HG03469 (cell line): Measurements from ENCODE around the gene ZFHX2.
"Not testable (repeated sequence)": the region's sequence is repeated elsewhere in the genome, so short reads cannot be mapped to it uniquely, and the experiment has no call there.

Experiments
- ATAC-seq: cut with Tn5 transposase; IDR thresholded peaks from one replicate; pipeline ENCODE4 v1.9.1; 2021; ENCODE audit warnings: mild to moderate bottlenecking, moderate library complexity, moderate number of reproducible peaks; ENCODE audit not compliant: unreplicated experiment

The ZFHX2 gene

DNA sequence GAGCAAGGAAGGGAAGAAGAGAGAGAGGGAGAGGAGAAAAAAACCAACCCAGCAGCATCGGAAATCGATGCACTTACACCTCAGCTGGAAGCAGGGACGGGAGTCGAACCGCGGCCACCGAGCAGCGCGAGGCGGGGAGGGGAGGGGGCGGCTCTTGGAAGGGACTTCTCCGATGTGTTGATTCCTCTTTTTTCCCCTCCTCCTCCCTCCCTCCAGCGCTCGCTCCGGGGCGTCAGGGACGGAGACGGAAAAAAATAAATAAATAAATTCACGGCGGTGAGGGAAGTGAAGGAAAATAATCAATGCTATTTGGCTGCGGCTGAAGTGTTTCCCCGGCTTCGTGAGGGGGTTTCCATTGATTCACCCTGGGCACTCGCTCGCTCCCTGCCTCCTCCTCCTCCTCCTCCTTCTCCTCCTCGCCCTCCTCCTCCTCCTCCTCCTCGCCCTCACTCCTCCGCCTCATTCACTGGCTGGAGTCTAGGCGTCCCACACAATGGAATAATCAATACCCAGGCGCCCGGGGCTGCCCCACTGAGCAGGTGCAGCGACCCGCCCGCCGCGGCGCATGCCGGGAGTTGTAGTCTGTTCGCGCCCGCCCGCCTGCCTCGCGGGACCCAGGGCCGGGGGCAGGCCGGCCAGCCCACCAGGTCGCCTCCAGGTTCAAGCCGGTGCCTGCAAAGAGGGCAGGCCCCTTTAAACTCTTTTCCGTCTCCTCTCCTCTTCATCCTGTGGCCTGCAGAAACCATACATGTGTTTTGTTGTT, at the start of gene ZFHX2:
ZFHX2 (minus strand) TSS at position 500 of the 763 bp plus-strand sequence. CDS start 16,440 bp downstream, outside the sequence.
- peak; percentile 39 for ATAC-seq

DNA sequence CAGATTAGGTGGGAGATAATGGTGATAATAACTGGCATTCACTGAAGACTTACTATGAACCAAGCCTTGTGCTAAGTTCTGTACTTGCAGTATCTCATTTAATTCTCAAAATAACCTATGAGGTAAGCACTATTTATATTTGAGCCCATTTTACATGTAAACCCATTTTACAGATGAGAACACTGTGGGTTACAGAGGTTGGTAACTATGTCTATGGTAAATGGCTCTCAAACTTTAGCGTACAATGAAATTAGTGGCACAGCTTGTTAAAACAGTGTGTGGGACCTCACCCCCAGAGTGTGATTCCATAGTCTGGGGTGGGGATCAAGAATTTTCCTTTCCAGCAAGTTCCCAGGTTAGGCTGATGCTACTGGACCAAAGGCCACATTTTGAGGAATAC, 49.2 kb upstream of the ZFHX2 start:
- ATAC-seq: no peak

DNA sequence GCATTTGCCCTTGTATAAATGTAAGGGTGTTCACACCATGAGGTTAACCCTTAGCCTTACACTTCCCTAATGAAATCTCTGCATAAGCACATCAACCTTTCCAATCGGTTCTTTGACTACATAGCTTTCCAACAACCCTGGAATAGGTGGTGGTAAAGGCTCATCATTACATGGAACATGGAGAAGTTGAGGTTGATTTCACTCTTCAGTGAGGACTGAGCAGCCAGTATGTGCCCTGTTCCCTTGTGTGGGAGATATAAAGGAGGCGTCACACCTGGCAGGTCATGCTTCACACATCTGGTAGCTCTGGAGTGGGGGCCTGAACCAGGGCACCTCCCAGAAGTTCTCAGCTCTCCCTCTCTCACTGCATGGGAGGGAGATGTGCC, 48.8 kb upstream of the ZFHX2 start:
- ATAC-seq: no peak

DNA sequence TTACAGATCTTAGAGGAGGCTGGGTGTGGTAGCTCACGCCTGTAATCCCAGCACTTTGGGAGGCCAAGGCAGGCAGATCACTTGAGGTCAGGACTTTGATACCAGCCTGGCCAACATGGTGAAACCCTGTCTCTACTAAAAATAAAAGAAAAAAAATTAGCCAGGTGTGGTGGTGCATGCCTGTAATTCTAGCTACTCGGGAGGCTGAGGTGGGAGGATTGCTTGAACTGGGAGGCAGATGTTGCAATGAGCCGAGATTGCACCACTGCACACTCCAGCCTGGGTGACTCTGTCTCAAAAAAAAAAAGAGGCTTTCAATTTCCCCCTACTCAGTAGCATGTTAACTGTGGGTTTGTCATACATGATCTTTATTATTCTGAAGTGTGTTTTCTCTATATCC, 42.6 kb upstream of the ZFHX2 start:
- ATAC-seq: not testable (repeated sequence)

DNA sequence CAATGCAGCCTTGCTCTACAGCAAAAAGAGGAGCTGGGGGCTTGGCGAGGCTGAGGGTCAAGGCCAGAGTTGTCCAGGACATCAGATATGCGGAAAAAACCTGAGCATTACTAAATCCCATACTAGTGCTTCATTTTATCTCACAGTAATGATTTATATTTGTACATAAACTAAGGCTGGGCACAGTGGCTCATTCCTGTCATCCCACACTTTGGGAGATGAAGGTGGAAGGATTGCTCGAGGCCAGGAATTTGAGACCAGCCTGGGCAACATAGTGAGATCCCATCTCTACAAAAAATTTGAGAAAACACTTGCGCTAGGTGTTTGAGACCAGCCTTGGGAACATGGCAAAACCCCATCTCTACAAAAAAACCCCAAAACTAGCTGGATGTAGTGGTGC, 38.6 kb upstream of the ZFHX2 start:
- no peak for ATAC-seq

DNA sequence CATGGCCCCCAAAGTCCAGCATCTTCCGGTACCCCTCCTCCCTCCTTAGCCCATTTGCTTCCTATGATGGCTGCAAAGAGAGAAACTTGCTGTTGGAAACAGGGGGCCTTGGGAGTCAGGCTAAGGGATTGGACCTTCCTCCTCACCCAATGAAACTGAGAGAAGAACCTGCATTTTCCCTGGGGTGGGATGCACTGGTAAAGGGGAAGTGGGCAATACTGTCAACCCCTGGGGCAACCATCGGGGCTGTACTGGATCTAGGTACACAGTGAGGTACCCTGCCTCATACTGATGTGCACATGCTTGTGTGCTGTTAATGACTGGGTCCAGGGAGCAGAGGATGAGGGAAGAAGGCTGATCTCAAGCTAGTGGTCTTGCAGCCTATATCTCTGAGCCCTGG, 38.0 kb upstream of the ZFHX2 start:
- no peak for ATAC-seq

DNA sequence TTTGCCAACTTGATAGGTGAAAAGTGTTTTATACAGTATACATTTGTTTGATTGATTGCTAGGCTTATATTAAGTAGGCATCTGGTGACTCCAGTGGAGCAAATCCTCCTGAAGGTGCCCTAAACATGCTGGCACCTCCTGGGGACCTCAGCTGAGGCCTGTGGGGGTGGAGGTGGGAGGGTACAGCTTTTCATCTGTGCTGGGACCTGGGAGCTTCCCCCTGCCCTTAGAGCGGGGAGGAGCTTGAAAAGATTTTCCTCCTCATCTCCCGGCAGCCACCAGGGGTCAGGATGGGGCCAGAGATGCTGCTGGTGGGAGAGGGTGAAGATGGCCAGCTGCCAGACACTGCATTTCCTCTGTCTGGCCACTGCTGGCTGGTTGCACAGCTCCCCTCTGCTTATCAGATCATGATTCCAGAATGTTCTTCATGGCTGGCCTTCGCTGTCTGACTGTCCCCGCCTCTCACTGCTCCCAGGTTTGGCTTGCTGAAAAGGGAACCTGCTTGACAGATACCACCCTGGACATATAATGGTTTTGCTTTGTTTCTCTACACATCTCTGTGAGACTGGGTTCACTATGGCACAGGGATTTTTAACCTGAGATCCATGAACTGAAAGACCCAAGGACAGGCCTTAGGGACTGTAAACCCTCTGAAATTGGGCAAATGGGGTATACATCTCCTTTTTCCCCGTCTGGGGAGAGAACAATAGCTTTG, 37.5 kb upstream of the ZFHX2 start:
- ATAC-seq: peak; percentile 67

DNA sequence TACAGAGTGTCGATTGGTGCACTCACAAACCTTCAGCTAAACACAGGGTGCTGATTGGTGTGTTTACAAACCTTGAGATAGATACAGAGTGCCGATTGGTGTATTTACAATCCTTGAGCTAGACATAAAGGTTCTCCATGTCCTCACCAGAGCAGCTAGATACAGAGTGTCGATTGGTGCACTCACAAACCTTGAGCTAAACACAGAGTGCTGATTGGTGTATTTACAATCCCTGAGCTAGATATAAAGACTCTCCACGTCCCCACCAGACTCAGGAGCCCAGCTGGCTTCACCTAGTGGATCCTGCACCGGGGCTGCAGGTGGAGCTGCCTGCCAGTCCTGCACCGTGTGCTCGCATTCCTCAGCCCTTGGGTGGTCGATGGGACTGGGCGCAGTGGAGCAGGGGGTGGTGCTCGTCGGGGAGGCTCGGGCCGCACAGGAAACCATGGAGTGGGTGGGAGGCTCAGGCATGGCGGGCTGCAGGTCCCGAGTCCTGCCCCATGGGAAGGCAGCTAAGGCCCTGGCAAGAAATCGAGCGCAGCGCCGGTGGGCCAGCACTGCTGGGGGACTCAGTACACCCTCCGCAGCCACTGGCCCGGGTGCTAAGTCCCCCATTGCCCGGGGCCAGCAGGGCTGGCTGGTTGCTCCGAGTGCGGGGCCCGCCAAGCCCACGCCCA, 33.1 kb upstream of the ZFHX2 start:
- not testable (repeated sequence) for ATAC-seq

DNA sequence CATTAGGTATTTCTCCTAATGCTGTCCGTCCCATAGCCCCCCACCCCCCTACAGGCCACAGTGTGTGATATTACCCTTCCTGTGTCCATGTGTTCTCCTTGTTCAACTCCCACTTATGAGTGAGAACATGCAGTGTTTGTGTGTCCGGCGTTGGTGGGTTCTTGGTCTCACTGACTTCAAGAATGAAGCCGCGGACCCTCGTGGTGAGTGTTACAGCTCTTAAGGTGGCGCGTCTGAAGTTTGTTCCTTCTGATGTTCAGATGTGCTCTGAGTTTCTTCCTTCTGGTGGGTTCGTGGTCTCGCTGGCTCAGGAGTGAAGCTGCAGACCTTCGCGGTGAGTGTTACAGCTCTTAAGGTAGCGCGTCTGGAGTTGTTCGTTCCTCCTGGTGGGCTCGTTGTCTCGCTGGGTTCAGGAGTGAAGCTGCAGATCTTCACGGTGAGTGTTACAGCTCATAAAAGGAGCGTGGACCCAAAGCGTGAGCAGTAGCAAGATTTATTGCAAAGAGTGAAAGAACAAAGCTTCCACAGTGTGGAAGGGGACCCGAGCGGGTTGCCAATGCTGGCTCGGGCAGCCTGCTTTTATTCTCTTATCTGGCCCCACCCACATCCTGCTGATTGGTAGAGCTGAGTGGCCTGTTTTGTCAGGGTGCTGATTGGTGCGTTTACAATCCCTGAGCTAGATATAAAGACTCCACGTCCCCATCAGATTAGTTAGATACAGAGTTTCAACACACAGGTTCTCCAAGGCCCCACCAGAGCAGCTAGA, 32.4 kb upstream of the ZFHX2 start:
- ATAC-seq: not testable (repeated sequence)

DNA sequence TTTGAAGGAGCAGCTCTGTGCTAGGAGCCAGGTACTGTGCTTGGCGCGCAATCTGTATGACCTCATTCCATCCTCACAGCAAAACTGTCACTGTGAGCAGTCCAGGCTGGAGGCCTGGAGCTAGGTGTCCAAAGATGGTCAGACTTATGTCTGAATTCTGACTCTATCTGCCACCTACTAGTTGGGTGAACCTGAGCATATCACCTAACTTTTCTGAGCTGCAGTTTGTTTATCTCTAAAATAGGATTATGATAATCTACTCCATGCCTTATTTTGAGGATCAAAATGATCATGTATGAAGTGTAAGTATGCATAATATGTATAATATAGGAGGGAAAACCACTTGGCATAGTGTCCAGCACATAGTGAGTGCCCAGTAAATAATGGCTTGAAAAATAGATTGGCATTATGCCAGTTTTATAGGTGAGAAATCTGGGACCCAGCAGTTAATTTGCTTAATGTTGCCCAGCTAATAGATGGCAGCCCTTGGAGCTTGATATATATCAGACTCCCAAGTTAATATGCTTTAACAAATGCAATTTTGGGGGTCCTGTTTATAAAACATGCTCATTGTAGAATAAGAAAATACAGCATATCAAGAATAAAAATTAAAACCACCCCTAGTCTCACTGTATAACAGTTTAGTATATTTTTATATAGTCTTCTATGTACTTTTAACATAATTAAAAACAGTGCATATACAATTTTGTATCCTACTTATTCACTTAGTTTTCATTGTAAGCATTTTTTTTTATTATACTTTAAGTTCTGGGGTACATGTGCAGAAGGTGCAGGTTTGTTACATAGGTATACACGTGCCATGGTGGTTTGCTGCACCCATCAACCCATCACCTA, 31.6 kb upstream of the ZFHX2 start:
- no peak for ATAC-seq

DNA sequence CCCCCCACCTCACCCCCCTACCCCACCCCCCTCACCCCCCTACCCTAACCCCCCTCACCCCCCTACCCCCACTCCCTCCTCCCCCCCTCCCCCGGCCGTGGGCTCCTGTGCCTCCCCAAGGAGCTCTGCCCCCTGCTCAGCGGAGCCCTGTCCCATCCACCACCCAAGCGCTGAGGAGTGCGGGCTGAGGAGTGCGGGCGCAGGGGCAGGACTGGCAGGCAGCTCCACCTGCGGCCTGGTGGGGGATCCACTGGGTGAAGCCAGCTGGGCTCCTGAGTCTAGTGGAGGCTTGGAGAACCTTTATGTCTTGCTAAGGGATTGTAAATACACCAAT, 29.4 kb upstream of the ZFHX2 start:
- no peak for ATAC-seq

DNA sequence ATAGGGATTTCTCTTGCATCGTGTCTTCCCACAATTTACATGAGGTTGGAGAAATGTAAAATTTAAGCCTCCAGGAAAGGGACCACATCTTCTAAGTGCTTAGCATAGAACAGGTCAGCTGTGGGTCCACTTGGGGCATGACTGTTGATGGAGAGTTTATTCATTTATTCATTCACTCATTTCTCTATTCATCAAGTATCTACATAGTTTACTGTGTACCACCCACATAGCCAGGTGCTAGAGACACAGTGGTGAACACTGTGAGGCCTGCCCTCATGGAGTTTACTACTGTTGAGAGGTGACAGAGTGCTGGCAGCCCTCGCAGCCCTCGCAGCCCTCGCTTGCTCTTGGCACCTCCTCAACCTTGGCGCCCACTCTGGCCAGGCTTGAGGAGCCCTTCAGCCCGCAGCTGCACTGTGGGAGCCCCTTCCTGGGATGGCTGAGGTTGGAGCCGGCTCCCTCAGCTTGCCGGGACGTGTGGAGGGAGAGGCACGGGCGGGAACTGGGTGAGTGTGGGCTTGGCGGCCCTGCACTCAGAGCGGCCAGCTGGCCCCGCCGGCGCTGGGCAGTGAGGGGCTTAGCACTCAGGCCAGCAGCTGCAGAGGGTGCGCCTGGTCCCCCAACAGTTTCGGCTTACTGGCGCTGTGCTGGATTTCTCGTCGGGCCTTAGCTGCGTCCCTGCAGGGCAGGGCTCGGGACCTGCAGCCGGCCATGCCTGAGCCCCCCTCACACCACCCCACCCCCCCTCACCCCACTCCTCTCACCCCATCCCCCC, 28.8 kb upstream of the ZFHX2 start:
- no peak for ATAC-seq

DNA sequence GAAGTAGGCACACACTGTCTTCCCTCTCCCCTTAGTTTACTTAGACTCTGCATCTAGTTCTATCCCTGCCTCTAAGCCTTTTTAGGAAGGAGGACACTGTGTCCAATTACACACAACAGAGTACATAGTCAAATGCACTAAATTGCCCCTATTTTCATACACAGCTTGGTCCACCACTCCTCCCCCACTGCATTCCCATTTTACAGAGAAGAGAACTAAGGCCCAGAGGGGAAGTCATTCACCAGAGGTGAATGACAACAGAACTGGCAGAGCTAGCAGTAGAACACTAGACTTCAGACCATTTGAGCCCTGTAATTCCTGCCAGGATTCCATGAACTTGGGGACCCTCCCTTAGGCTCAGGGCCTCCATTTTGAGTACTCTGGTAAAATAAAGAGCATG, 28.2 kb upstream of the ZFHX2 start:
- no peak for ATAC-seq

DNA sequence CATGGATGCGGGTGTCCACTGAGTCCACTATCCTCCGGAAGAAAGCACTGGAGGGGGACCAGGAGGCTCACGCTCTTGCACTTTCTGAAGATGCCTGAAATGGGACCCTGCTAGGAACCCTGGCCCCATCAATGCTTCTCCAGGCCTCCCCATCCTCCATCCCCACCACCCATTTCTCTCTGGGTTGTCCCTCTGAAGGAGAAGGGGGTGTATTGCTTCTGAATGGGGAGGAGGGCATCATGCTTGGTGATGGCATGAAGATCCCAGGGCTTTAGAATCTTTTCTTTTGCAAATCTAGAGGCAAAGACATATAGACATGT, 27.7 kb upstream of the ZFHX2 start:
- no peak for ATAC-seq

DNA sequence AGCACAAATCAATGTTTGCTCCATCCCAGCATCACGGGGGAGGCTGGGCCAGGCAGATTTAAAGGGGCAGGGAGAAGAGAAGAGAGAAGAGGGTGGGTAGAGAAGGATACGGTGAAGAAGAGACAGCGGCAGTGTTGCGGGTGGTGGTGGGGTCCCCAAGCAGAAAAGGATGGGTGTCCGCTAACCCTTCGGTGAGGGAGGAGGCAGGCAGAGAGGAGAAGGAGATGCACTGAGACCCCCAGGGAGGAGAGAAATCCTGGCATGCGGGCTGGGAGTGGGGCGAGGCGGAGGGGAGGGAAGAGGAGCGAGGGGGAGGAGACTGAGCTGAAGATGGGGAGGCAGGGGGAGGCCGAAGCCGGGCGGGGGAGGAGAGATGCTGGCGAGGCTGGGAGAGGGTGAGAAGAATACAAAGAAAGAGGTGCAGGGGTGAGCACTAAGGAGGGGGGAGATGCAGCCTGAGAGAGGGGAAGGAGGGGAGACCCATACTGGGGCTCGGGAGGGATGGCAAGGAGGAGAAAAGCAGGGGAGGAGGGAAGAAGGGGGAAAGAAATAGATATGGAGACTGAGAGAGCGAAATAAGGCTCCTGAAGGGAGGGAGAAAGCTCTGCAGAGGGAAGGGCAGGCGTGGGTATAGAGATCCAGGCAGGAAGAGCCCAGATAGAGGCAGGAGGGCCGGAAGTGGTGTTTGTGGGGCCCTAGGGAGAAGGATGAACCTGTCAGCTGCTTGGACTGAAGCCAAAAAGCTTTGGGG, 27.2 kb upstream of the ZFHX2 start, which contains the start of gene JPH4:
JPH4 (minus strand) TSS at position 231 of the 751 bp plus-strand sequence. CDS start 1,337 bp downstream, outside the sequence.
- no peak for ATAC-seq

DNA sequence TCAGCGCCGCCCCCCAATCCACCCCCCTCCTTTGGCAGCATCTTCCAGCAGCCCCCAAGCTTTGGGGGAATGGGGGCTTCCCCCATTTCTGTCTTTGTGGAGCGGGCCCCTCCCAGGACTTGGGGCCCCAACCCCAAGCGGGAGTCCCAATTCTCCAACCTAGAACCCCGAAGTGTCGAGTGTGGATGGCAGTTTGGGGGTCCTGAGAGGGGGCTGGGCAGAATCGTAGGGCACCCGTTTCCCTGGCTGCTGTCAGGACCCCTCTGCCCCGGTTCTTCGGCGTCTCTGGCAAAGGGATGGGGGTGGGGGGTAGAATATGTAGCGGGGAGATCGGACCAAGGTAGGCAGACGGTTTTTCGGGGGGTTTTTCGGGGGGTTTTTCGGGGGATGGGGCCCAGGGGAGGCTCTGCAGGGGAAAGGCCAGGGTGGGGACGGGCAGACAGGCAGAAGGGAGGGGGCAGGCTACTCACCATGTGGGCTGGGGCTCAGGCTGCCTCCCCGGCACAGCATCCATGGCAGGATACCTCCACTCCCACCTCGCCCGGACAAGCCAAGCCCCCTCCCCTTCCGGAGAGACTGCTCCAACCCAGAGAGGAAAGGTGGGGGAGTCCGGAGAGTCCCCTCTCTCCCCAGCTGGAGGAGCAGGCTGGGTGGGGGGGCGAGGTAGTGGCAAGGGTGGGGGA, 26.3 kb upstream of the ZFHX2 start:
- no peak for ATAC-seq

DNA sequence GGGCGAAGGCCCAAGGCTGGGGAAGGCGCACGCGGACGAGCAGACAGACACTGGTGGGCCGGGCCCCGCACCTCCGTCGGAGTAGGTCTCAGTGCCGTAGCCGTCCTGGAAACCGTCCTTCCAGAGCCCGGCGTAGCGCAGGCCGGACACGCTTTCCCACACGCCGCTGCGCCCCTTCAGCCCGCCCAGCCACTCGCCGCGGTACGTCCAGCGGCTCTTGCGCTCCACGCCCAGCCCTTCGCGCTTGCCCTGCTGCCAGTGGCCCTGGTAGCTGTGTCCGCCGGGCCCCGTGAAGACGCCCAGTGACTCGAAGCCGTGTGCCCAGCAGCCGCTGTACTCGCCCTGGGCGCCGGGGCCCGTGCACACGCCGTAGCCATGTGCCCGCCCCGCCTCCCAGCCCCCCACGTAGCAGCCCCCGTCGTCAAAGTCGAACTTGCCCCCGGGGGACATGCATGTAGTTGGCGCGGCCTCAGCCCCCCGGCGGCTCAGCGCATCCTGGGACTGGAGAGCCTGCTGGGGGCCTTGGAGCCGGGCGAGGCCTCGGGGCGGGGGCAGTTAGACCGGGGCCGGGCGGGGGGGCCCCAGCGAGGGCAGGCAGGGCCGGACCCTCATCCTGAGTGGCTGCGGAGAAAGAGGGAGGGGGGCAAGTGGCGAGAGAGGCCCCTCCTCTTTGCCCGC, 25.6 kb upstream of the ZFHX2 start:
- no peak for ATAC-seq
